HepG2 (cell line): ENCODE data around the gene NNMT. TPM values are rescaled to one million over a fixed set of nuclear protein-coding genes. Genes with fewer than 3 reads are reported as not detected.

Experiments
- ATAC-seq: fragments of 200-7000 bp; cut with Tn5 transposase; 3 replicates; pipeline ENCODE4 v1.9.1; 2020; ENCODE audit warnings: mild to moderate bottlenecking, moderate library complexity
- BruUV-seq: library from RNA; stranded (reverse); fragments of 400-500 nt; replicated peaks from 2 replicates; lab custom pipeline; 2021; lab: Mats Ljungman, UMichigan
- CTCF ChIA-PET: fragments of 300-600 bp; formaldehyde crosslinking; extraction: SDS; loops from one replicate; lab custom pipeline; 2021; ENCODE audit warnings: low total read pairs, inconsistent platforms, low intra/inter-chr PET ratio; lab: Yijun Ruan, JAX
- POLR2A ChIA-PET: fragments of 350-600 bp; sonication (Branson Sonifier 250); formaldehyde crosslinking; loops from one replicate; lab custom pipeline; 2020; ENCODE audit warnings: antibody characterized with exemption, inconsistent platforms; lab: Yijun Ruan, JAX
- DNase-seq: peaks from one replicate; pipeline ENCODE4 v3.0.0-alpha.2; 2015; ENCODE audit warnings: low spot score
- FAIRE-seq: peaks from 3 replicates; lab custom pipeline; 2011; peaks lifted over from hg19 to GRCh38; lab: Jason Lieb, UNC
- H2AFZ ChIP-seq: one replicate; pipeline ENCODE4 v1.6.1; 2011; ENCODE audit warnings: low read length, inconsistent platforms
- H3K27ac ChIP-seq: fragments of 300-600 bp; 3 replicates; pipeline ENCODE4 v1.8.0; 2011; ENCODE audit warnings: mixed run types, mild to moderate bottlenecking, mixed read lengths, low read length, inconsistent platforms; ENCODE audit not compliant: insufficient read depth; ENCODE audit errors: extremely low read length
- H3K27me3 ChIP-seq, 2 experiments: fragments of 200-600 bp in 1 of 2; 2 replicates in 1 of 2; 3 replicates in 1 of 2; pipeline versions ENCODE4 v1.6.0 to v1.8.0; 2011; ENCODE audit warnings: low read length in 2 of 2, mild to moderate bottlenecking in 2 of 2, moderate library complexity in 2 of 2, inconsistent platforms in 1 of 2; ENCODE audit not compliant: insufficient read depth in 2 of 2, control insufficient read depth in 1 of 2
- H3K36me3 ChIP-seq, 2 experiments: fragments of 200-600 bp in 1 of 2; replicated peaks in 1 of 2; 2 replicates in 1 of 2; 3 replicates in 1 of 2; pipeline versions ENCODE4 v1.5.1 to v1.8.0; 2011; ENCODE audit warnings: low read length in 2 of 2, inconsistent platforms in 1 of 2; ENCODE audit not compliant: insufficient read depth in 2 of 2, control insufficient read depth in 1 of 2
- H3K4me1 ChIP-seq: 2 replicates; pipeline ENCODE4 v1.5.1; 2012; ENCODE audit warnings: low read length, inconsistent platforms; ENCODE audit not compliant: insufficient read depth
- H3K4me2 ChIP-seq: 2 replicates; pipeline ENCODE4 v1.6.0; 2011; ENCODE audit warnings: low read depth, low read length, inconsistent platforms
- H3K4me3 ChIP-seq, 3 experiments: fragments of 200-600 bp in 1 of 3; sonication (generic), shearing (Covaris generic) in 1 of 3; replicated peaks in 1 of 3; 2 replicates each; pipeline ENCODE4 v1.5.1; 2011 to 2016; ENCODE audit warnings: low read length in 3 of 3, inconsistent platforms in 2 of 3, low read depth in 2 of 3, mild to moderate bottlenecking in 2 of 3, control low read depth in 1 of 3, mixed read lengths in 1 of 3; ENCODE audit not compliant: insufficient read depth in 1 of 3
- H3K79me2 ChIP-seq: one replicate; pipeline ENCODE4 v1.6.1; 2011; ENCODE audit warnings: low read length, inconsistent platforms; ENCODE audit not compliant: insufficient read depth
- H3K9ac ChIP-seq: 2 replicates; pipeline ENCODE4 v1.6.0; 2011; ENCODE audit warnings: mild to moderate bottlenecking, low read depth, low read length, inconsistent platforms; ENCODE audit not compliant: insufficient read depth
- H3K9me3 ChIP-seq: 2 replicates; pipeline ENCODE4 v1.5.1; 2012; ENCODE audit warnings: mild to moderate bottlenecking, low read length
- H4K20me1 ChIP-seq: 2 replicates; pipeline ENCODE4 v1.6.0; 2011; ENCODE audit warnings: inconsistent platforms, mild to moderate bottlenecking, low read length, moderate library complexity; ENCODE audit not compliant: insufficient read depth
- FOSL1 ChIP-seq: sonication (generic); formaldehyde crosslinking; IDR thresholded peaks from 2 replicates; pipeline ENCODE4 v1.9.0; 2021; ENCODE audit warnings: missing genetic modification reagents, borderline replicate concordance
- GATAD2A ChIP-seq: IDR thresholded peaks from 2 replicates; pipeline ENCODE4 v1.6.1; 2016
- TBX3 ChIP-seq: fragments of 450-650 bp; IDR thresholded peaks from 2 replicates; pipeline ENCODE4 v1.6.1; 2017; ENCODE audit warnings: antibody characterized with exemption, mild to moderate bottlenecking, inconsistent platforms, borderline replicate concordance
- ZNF547 ChIP-seq: sonication (generic); formaldehyde crosslinking; IDR thresholded peaks from 2 replicates; pipeline ENCODE4 v1.5.1; 2020; ENCODE audit warnings: mild to moderate bottlenecking, missing genetic modification reagents
- WGBS: methylation state at CpG from one replicate; pipeline ENCODE4 v1.1.6; 2017; ENCODE audit warnings: low lambda C conversion rate; 5-methylcytosine and 5-hydroxymethylcytosine counted together
- in situ Hi-C: cut with HindIII; loops from 2 replicates; pipeline ENCODE4 v1.10.0; 2017; ENCODE audit warnings: low pct_unique_long_range_greater_than_20kb; ENCODE audit not compliant: extremely low pct_ligation_motif_present
- intact Hi-C: fragments of 100-400 bp; cut with micrococcal nuclease; formaldehyde crosslinking; loops from one replicate; pipeline ENCODE4 v1.10.0; 2022; ENCODE audit not compliant: unreplicated experiment
- polyA plus RNA-seq, 8 experiments: library from polyadenylated mRNA; depleted of rRNA in 3 of 8; stranded (reverse) in 7 of 8; unstranded in 1 of 8; fragments of >200 nt; fragmentation: Illumina TruSeq in 4 of 8; extraction: Trizol in 4 of 8; gene quantifications; 2 replicates each; pipeline versions ENCODE4 v1.2.1 to v1.2.3, GENCODE V29; 2011 to 2016; ENCODE audit warnings: low read depth in 4 of 8, missing spikeins in 1 of 8, mixed read lengths in 1 of 8; ENCODE audit not compliant: insufficient read depth in 1 of 8
- total RNA-seq, 5 experiments: library from RNA; depleted of rRNA; stranded (reverse); fragments of >200 nt; fragmentation: Illumina TruSeq; extraction: Trizol; gene quantifications; 2 replicates each; pipeline ENCODE4 v1.2.3, GENCODE V29; 2016; ENCODE audit warnings: low read depth in 1 of 5
- TF ChIP-seq, protein P1 (sequence below): fragments of 450-650 bp; IDR thresholded peaks from 2 replicates; pipeline ENCODE4 v1.6.1; 2016
- TF ChIP-seq, protein P2 (sequence below): sonication (generic); formaldehyde crosslinking; IDR thresholded peaks from 2 replicates; pipeline ENCODE4 v1.5.0; 2020; ENCODE audit warnings: missing genetic modification reagents
- TF ChIP-seq, protein P3 (sequence below): IDR thresholded peaks from 2 replicates; pipeline ENCODE4 v1.6.1; 2016; ENCODE audit warnings: mild to moderate bottlenecking, missing biosample characterization, missing genetic modification reagents
- TF ChIP-seq, protein P4 (sequence below): sonication (generic); formaldehyde crosslinking; IDR thresholded peaks from 2 replicates; pipeline ENCODE4 v1.5.0; 2020; ENCODE audit warnings: missing genetic modification reagents

The NNMT gene
- total and polyA plus RNA-seq, 2 of the 13 experiments (the other 11 are each of a cell fraction or from before 2014, with no cell fraction given), result 0.13 TPM; not detected in 1

DNA sequence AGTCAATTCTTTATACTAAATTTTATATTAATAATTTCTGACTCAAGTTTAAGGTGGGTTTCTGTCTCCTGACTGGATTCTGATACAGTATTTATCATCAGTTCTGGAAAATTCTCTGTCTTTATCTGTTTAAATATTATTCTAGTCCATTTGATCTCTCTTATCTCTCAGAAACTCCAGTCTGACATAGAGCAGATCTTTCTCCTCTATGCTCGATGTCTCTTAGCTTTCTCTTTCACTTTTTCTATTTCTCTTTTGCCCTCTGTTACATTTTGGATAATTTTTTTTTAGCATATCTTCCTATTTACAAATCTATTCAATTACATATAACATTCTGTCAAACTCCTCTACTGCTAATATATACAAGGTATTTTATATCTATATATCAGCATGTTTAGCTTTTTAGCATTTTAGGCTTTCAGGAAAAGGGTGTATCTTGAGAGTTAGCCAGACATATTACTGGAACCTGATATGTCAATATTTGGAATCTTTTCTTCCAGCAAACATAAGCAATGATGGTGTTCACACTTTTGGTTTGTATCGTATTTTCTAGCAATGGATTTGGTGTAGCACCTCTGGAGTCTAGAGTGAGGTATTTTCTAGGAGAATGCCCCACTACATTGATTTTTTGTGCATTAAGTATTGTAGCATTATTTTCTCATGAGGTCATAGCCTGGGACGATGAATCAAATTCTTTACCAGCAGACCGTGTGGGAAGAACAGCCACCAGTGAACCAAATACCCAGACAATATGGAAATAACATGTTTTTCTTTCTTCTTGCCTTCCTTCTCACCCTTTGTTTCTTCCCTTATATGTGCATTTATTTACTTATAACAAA is 4.1 kb upstream of the NNMT start:
- ChIA-PET POLR2A (no interaction called here), CTCF (no interaction called here)
- whole genome bisulfite sequencing, result under 1% methylated on average over 4 of the region's 4 CpGs
- Histone ChIP-seq H3K27ac (no peak overlapping the region), H2AFZ (no peak overlapping the region), H3K79me2 (no peaks in the 10 kb centered on the region), H3K9me3 (no peaks in the 10 kb centered on the region), H3K4me3 (no peak overlapping the region), H3K9ac (no peak overlapping the region), H4K20me1 (no peaks in the 10 kb centered on the region), H3K27me3 (peaks cover 2 to 13% of the 10 kb centered on the region in 2 experiments; a peak in 2 of 5 replicates), H3K36me3 (no peaks in the 10 kb centered on the region), H3K4me2 (no peak overlapping the region), H3K4me1 (no peaks in the 10 kb centered on the region)
- FAIRE-seq (no peak), ATAC-seq (no peak), DNase-seq (no peak)
- intact Hi-C loops (no loop called here), in situ Hi-C loops (no loop called here)
- TF ChIP-seq, protein P1, sequence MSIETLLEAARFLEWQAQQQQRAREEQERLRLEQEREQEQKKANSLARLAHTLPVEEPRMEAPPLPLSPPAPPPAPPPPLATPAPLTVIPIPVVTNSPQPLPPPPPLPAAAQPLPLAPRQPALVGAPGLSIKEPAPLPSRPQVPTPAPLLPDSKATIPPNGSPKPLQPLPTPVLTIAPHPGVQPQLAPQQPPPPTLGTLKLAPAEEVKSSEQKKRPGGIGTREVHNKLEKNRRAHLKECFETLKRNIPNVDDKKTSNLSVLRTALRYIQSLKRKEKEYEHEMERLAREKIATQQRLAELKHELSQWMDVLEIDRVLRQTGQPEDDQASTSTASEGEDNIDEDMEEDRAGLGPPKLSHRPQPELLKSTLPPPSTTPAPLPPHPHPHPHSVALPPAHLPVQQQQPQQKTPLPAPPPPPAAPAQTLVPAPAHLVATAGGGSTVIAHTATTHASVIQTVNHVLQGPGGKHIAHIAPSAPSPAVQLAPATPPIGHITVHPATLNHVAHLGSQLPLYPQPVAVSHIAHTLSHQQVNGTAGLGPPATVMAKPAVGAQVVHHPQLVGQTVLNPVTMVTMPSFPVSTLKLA, result no peak
- TF ChIP-seq, protein P2, sequence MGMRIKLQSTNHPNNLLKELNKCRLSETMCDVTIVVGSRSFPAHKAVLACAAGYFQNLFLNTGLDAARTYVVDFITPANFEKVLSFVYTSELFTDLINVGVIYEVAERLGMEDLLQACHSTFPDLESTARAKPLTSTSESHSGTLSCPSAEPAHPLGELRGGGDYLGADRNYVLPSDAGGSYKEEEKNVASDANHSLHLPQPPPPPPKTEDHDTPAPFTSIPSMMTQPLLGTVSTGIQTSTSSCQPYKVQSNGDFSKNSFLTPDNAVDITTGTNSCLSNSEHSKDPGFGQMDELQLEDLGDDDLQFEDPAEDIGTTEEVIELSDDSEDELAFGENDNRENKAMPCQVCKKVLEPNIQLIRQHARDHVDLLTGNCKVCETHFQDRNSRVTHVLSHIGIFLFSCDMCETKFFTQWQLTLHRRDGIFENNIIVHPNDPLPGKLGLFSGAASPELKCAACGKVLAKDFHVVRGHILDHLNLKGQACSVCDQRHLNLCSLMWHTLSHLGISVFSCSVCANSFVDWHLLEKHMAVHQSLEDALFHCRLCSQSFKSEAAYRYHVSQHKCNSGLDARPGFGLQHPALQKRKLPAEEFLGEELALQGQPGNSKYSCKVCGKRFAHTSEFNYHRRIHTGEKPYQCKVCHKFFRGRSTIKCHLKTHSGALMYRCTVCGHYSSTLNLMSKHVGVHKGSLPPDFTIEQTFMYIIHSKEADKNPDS (CRISPR knock-in tag), result no peak
- TF ChIP-seq GATAD2A (CRISPR knock-in tag) (no peak), ZNF547 (CRISPR knock-in tag) (no peak), FOSL1 (CRISPR knock-in tag) (no peak), TBX3 (no peak)
- TF ChIP-seq, protein P3, sequence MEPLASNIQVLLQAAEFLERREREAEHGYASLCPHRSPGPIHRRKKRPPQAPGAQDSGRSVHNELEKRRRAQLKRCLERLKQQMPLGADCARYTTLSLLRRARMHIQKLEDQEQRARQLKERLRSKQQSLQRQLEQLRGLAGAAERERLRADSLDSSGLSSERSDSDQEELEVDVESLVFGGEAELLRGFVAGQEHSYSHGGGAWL (CRISPR knock-in tag), result no peak
- TF ChIP-seq, protein P4, sequence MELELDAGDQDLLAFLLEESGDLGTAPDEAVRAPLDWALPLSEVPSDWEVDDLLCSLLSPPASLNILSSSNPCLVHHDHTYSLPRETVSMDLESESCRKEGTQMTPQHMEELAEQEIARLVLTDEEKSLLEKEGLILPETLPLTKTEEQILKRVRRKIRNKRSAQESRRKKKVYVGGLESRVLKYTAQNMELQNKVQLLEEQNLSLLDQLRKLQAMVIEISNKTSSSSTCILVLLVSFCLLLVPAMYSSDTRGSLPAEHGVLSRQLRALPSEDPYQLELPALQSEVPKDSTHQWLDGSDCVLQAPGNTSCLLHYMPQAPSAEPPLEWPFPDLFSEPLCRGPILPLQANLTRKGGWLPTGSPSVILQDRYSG (CRISPR knock-in tag), result no peak
- no TSS peak for BruUV-seq
